Neuronal stem cell (in vitro differentiated cells): ENCODE measurements around the gene ARL17B.
A peak's percentile ranks its signal among the peaks of the same experiment; 100 is the strongest.
"Not testable (repeated sequence)": the region's sequence is repeated elsewhere in the genome, so short reads cannot be mapped to it uniquely, and the experiment has no call there.

Experiments used
- DNase-seq: peaks from one replicate; pipeline ENCODE4 v3.0.0-alpha.2; 2013; ENCODE audit warnings: low spot score
- H2AFZ ChIP-seq: one replicate; pipeline ENCODE4 v1.6.1; 2013; ENCODE audit warnings: mild to moderate bottlenecking, low read length, inconsistent platforms
- H2AK5ac ChIP-seq: 2 replicates; pipeline ENCODE4 v1.6.1; 2013; ENCODE audit warnings: low read depth, mild to moderate bottlenecking, inconsistent platforms, low read length, moderate library complexity, mixed read lengths
- H2BK120ac ChIP-seq: 2 replicates; pipeline ENCODE4 v1.6.1; 2013; ENCODE audit warnings: low read depth, mild to moderate bottlenecking, inconsistent platforms, low read length, moderate library complexity, mixed read lengths
- H2BK12ac ChIP-seq: one replicate; pipeline ENCODE4 v1.6.1; 2013; ENCODE audit warnings: low read length, inconsistent platforms
- H2BK15ac ChIP-seq: 2 replicates; pipeline ENCODE4 v1.6.1; 2013; ENCODE audit warnings: mild to moderate bottlenecking, low read length, inconsistent platforms, mixed read lengths
- H2BK5ac ChIP-seq: one replicate; pipeline ENCODE4 v1.6.1; 2013; ENCODE audit warnings: inconsistent platforms, mild to moderate bottlenecking, low read length, moderate library complexity
- H3K14ac ChIP-seq: one replicate; pipeline ENCODE4 v1.6.1; 2013; ENCODE audit warnings: low read length, inconsistent platforms
- H3K18ac ChIP-seq: 2 replicates; pipeline ENCODE4 v1.6.1; 2013; ENCODE audit warnings: low read length, inconsistent platforms
- H3K23ac ChIP-seq: 2 replicates; pipeline ENCODE4 v1.6.1; 2013; ENCODE audit warnings: low read depth, mild to moderate bottlenecking, mixed read lengths, low read length, inconsistent platforms; ENCODE audit not compliant: poor library complexity
- H3K27ac ChIP-seq: replicated peaks from 3 replicates; pipeline ENCODE4 v1.5.1; 2013; ENCODE audit warnings: low read length, inconsistent platforms
- H3K27me3 ChIP-seq, 3 experiments: 2 replicates each; pipeline ENCODE4 v1.6.1; 2013; ENCODE audit warnings: low read length in 3 of 3, mild to moderate bottlenecking in 2 of 3, inconsistent platforms in 1 of 3, low read depth in 1 of 3, mixed read lengths in 1 of 3, moderate library complexity in 1 of 3; ENCODE audit not compliant: control insufficient read depth in 3 of 3, insufficient read depth in 3 of 3
- H3K36me3 ChIP-seq, 2 donors: replicated peaks in 1 of 2; 2 replicates each; pipeline ENCODE4 v1.6.1; 2013; ENCODE audit warnings: low read length in 2 of 2; ENCODE audit not compliant: control insufficient read depth in 2 of 2, insufficient read depth in 2 of 2
- H3K4ac ChIP-seq: 2 replicates; pipeline ENCODE4 v1.6.1; 2013; ENCODE audit warnings: inconsistent platforms, mild to moderate bottlenecking, low read length, moderate library complexity
- H3K4me1 ChIP-seq, 2 donors: 1 replicate in 1 of 2; 2 replicates in 1 of 2; pipeline ENCODE4 v1.6.1; 2013; ENCODE audit warnings: low read length in 2 of 2, low read depth in 1 of 2; ENCODE audit not compliant: control insufficient read depth in 2 of 2, insufficient read depth in 1 of 2
- H3K4me2 ChIP-seq: one replicate; pipeline ENCODE4 v1.6.1; 2013; ENCODE audit warnings: mild to moderate bottlenecking, low read length, inconsistent platforms; ENCODE audit not compliant: insufficient read depth, poor library complexity, severe bottlenecking
- H3K4me3 ChIP-seq, 2 donors: 2 replicates each; pipeline ENCODE4 v1.5.1; 2013; ENCODE audit warnings: low read length in 2 of 2, mild to moderate bottlenecking in 2 of 2, inconsistent platforms in 1 of 2, moderate library complexity in 1 of 2
- H3K79me1 ChIP-seq: one replicate; pipeline ENCODE4 v1.6.1; 2013; ENCODE audit warnings: low read depth, mild to moderate bottlenecking, inconsistent platforms, low read length, moderate library complexity
- H3K9ac ChIP-seq: one replicate; pipeline ENCODE4 v1.6.1; 2013; ENCODE audit warnings: mild to moderate bottlenecking, low read depth, low read length, inconsistent platforms; ENCODE audit not compliant: poor library complexity
- H3K9me3 ChIP-seq, 2 donors: replicated peaks in 1 of 2; 2 replicates each; pipeline versions ENCODE3 to v1.6.1; 2013; ENCODE audit warnings: low read length in 2 of 2, mild to moderate bottlenecking in 2 of 2, inconsistent platforms in 1 of 2, low read depth in 1 of 2, mixed read lengths in 1 of 2, moderate library complexity in 1 of 2; ENCODE audit not compliant: control insufficient read depth in 2 of 2, insufficient read depth in 1 of 2
- H4K8ac ChIP-seq: one replicate; pipeline ENCODE4 v1.6.1; 2013; ENCODE audit warnings: low read depth, mild to moderate bottlenecking, inconsistent platforms, low read length, moderate library complexity
- H4K91ac ChIP-seq: one replicate; pipeline ENCODE4 v1.6.1; 2013; ENCODE audit warnings: low read length, low read depth, mild to moderate bottlenecking, inconsistent platforms; ENCODE audit not compliant: poor library complexity
- WGBS, 2 donors: extraction: QIAGEN DNeasy Blood & Tissue Kit; methylation state at CpG; one replicate each; pipeline ENCODE4 v1.1.7; 2013; ENCODE audit warnings: missing lambda C conversion rate in 2 of 2, mixed read lengths in 1 of 2; ENCODE audit not compliant: insufficient read length in 2 of 2, insufficient replicate concordance in 1 of 2; ENCODE audit errors: extremely low coverage in 2 of 2; 5-methylcytosine and 5-hydroxymethylcytosine counted together

The ARL17B gene

GRCh38 chr17:46262271-46262670, 99.3 kb downstream of the ARL17B start:
- Histone ChIP-seq H3K27me3 (peaks cover 3 to 47% (median 41%) of the 10 kb centered on the region in 3 experiments), H2AK5ac (no peak overlapping the region)

GRCh38 chr17:46259845-46260661, 101.5 kb downstream of the ARL17B start:
- peak overlapping the region; percentile 94 for H2BK12ac ChIP-seq
- H3K79me1 ChIP-seq, H2BK120ac ChIP-seq, H4K91ac ChIP-seq, DNase-seq, H3K4me1 ChIP-seq, H3K27ac ChIP-seq, H4K8ac ChIP-seq, H3K36me3 ChIP-seq, H2AK5ac ChIP-seq, H3K4ac ChIP-seq, H2BK5ac ChIP-seq, H3K9me3 ChIP-seq: not testable (repeated sequence)
- H3K4me2 ChIP-seq = peak overlapping the region; percentile 79
- peak overlapping the region; percentile 82 for H3K14ac ChIP-seq
- peaks cover 0 to 41% (median 23%) of the 10 kb centered on the region in 3 experiments for H3K27me3 ChIP-seq
- peak overlapping the region; percentile 91 for H2AFZ ChIP-seq
- H3K4me3 ChIP-seq = peak overlapping the region; percentile 28 to 71
- WGBS, 2 donors = no CpG with 5 or more reads among the region's 62 CpGs
- peak overlapping the region; percentile 31 for H3K23ac ChIP-seq
- H3K18ac ChIP-seq = peak overlapping the region; percentile 93
- H3K9ac ChIP-seq = peak overlapping the region; percentile 85
- H2BK15ac ChIP-seq = peak overlapping the region; percentile 67

More at GRCh38 chr17:46262271-46262670, 99.3 kb downstream of the ARL17B start:
- Histone ChIP-seq H3K4ac (no peak overlapping the region), H2BK15ac (no peak overlapping the region), H3K4me3 (no peak overlapping the region), H2BK12ac (no peak overlapping the region), H2BK5ac (no peak overlapping the region), H3K27ac (no peak overlapping the region), H4K91ac (no peak overlapping the region), H4K8ac (no peak overlapping the region), H3K79me1 (no peaks in the 10 kb centered on the region), H3K4me1 (peaks cover 4% of the 10 kb centered on the region in 2 donors), H2BK120ac (no peak overlapping the region), H3K4me2 (no peak overlapping the region), H2AFZ (no peak overlapping the region), H3K23ac (no peak overlapping the region), H3K36me3 (no peaks in the 10 kb centered on the region), H3K14ac (no peak overlapping the region), H3K9me3 (no peaks in the 10 kb centered on the region), H3K9ac (no peak overlapping the region), H3K18ac (no peak overlapping the region)
- no CpG with 5 or more reads among the region's 8 CpGs for WGBS, 2 donors
- no peak for DNase-seq

- H3K4me3 ChIP-seq, H3K9me3 ChIP-seq, H3K18ac ChIP-seq, H3K4ac ChIP-seq, H2BK120ac ChIP-seq, H3K23ac ChIP-seq, H2BK15ac ChIP-seq, H3K27ac ChIP-seq, H2AFZ ChIP-seq, DNase-seq, H3K36me3 ChIP-seq, H2AK5ac ChIP-seq, H3K4me2 ChIP-seq, H3K79me1 ChIP-seq, H4K8ac ChIP-seq, H2BK12ac ChIP-seq, H3K9ac ChIP-seq, H4K91ac ChIP-seq, H3K4me1 ChIP-seq, H2BK5ac ChIP-seq, H3K14ac ChIP-seq: not testable (repeated sequence)
- no CpG with 5 or more reads among the region's 1 CpG for WGBS, 2 donors
- peaks cover 0 to 12% (median 12%) of the 10 kb centered on the region in 3 experiments for H3K27me3 ChIP-seq
These were observed 105.2 kb downstream of the ARL17B start for GRCh38 chr17:46256369-46256768.

- H3K4me3 ChIP-seq, H3K9me3 ChIP-seq, H3K18ac ChIP-seq, H3K23ac ChIP-seq, H2BK5ac ChIP-seq, H2BK15ac ChIP-seq, H3K4me2 ChIP-seq, H2BK12ac ChIP-seq, H2AFZ ChIP-seq, H3K14ac ChIP-seq, H3K36me3 ChIP-seq, H3K27ac ChIP-seq, H3K4me1 ChIP-seq, H3K4ac ChIP-seq, DNase-seq, H3K79me1 ChIP-seq, H4K91ac ChIP-seq, H3K27me3 ChIP-seq, H3K9ac ChIP-seq, H2AK5ac ChIP-seq, H2BK120ac ChIP-seq, H4K8ac ChIP-seq: not testable (repeated sequence)
- WGBS, 2 donors = no CpG with 5 or more reads among the region's 6 CpGs
These were observed 107.4 kb downstream of the ARL17B start for GRCh38 chr17:46254215-46254614.
